Measurements from ENCODE around the gene HIF3A. TPM values are rescaled to one million over a fixed set of nuclear protein-coding genes. Genes with fewer than 3 reads are reported as not detected.

Gene HIF3A
- total RNA-seq, 1 experiment from 2014 or later, result not detected

DNA sequence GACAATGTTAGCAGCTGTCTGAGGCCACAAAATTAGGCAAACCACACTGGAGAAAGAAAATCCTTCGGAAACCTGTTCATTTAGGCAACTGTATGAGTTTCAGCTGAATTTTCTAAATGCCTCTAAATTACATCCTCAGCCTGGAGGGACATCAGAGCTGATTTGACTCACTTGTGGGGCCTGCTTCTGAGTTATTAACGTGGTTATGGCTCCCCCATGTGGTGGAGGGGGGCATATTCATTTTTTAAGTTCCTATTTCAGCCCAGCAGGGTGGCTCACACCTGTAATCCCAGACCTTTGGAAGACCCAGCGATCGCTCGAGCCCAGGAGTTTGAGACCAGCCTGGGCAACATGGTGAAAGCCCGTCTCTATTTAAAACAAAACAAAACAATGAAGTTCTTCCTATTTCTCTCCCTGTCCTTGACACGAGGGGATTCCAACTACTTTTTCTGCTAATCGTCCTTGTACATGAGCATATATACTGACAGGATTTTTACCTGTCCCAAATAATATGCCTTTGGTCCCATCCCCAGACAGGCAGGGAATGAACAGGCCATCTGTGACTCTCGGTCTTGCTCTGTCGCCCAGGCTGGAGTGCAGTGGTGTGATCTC is 31.5 kb upstream of the HIF3A start:
- H3K9me2 ChIP-seq (ENCODE audit: insufficient read depth), result no peaks in the 10 kb centered on the region
- no peaks in the 10 kb centered on the region for H3K9me3 ChIP-seq (ENCODE audit: insufficient read depth, low read depth)
- POLR2A ChIA-PET (ENCODE audit: unreplicated experiment), result interaction anchor here (0.5 kb wide), 1 partner anchor 102 kb away, joined by 3 read pairs; no protein-coding TSS in a partner anchor
- H3K36me3 ChIP-seq (ENCODE audit: low read depth), result no peaks in the 10 kb centered on the region
- no peaks in the 10 kb centered on the region for H3K79me2 ChIP-seq (ENCODE audit: low read depth)
- H3K27ac ChIP-seq, result no peak overlapping the region
- H3K4me1 ChIP-seq (replicated peaks; ENCODE audit: insufficient read depth), result peaks cover 40% of the 10 kb centered on the region
- CTCF ChIA-PET, result interaction anchor here (0.6 to 3.9 kb wide), 11 partner anchors 16 to 448 kb away, joined by 3 to 28 read pairs (median 4); partner anchors contain the start of gene IGFL1
- H3K4me3 ChIP-seq, result no peak overlapping the region
- H3K4me2 ChIP-seq, result peak overlapping the region; percentile 37
- no peaks in the 10 kb centered on the region for H3K27me3 ChIP-seq (ENCODE audit: insufficient read depth, low read depth)
- H4K20me1 ChIP-seq (ENCODE audit: insufficient read depth), result no peaks in the 10 kb centered on the region
- TF ChIP-seq EZH2 (IDR thresholded peaks at IDR 0.05; ENCODE audit: low read depth), result no peak
- TF ChIP-seq, protein P1, sequence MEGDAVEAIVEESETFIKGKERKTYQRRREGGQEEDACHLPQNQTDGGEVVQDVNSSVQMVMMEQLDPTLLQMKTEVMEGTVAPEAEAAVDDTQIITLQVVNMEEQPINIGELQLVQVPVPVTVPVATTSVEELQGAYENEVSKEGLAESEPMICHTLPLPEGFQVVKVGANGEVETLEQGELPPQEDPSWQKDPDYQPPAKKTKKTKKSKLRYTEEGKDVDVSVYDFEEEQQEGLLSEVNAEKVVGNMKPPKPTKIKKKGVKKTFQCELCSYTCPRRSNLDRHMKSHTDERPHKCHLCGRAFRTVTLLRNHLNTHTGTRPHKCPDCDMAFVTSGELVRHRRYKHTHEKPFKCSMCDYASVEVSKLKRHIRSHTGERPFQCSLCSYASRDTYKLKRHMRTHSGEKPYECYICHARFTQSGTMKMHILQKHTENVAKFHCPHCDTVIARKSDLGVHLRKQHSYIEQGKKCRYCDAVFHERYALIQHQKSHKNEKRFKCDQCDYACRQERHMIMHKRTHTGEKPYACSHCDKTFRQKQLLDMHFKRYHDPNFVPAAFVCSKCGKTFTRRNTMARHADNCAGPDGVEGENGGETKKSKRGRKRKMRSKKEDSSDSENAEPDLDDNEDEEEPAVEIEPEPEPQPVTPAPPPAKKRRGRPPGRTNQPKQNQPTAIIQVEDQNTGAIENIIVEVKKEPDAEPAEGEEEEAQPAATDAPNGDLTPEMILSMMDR (conservative IDR thresholded peaks at IDR 0.05), result peak; percentile 96
- peak; percentile 77 to 82 for DNase-seq
- intact Hi-C loops (cut with micrococcal nuclease; ENCODE audit: unreplicated experiment), result loop anchor here (1.0 to 10.0 kb wide), 5 partner anchors 72 to 401 kb away; partner anchors contain the start of genes FOXA3 and SYMPK
- H3F3A ChIP-seq (ENCODE audit: insufficient read depth, low read depth), result peaks cover 22% of the 10 kb centered on the region
- BruUV-seq (replicated peaks), result no TSS peak
- H2AFZ ChIP-seq, result no peak overlapping the region

DNA sequence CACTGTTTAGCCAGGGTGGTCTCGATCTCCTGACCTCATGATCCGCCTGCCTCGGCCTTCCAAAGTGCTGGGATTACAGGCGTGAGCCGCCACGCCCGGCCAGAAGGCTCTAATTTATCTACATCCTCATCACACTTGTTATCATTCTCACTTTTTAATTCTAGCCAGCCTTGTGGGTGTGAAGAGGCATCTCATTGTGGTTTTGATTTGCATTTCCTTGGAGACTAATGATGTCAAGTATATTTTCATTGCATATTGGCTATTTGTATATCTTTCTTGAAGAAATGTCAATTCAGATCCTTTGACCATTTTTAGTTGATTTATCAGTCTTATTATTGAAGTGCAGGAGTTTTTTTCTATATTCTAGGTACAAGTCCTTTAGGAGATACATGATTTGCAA is 27.7 kb upstream of the HIF3A start:
- Histone ChIP-seq H3K9me2 (ENCODE audit: insufficient read depth) (no peaks in the 10 kb centered on the region), H3K27ac (no peak overlapping the region), H3K4me2 (no peak overlapping the region), H3K27me3 (ENCODE audit: insufficient read depth, low read depth) (no peaks in the 10 kb centered on the region), H3K4me3 (no peak overlapping the region), H4K20me1 (ENCODE audit: insufficient read depth) (no peaks in the 10 kb centered on the region), H3K4me1 (replicated peaks; ENCODE audit: insufficient read depth) (peaks cover 39% of the 10 kb centered on the region), H3K9me3 (ENCODE audit: insufficient read depth, low read depth) (no peaks in the 10 kb centered on the region), H3F3A (ENCODE audit: insufficient read depth, low read depth) (peaks cover 29% of the 10 kb centered on the region), H2AFZ (no peak overlapping the region), H3K36me3 (ENCODE audit: low read depth) (no peaks in the 10 kb centered on the region), H3K79me2 (ENCODE audit: low read depth) (no peaks in the 10 kb centered on the region)
- no peak for DNase-seq
- ChIA-PET CTCF (no interaction called here), POLR2A (ENCODE audit: unreplicated experiment) (interaction anchor here (0.7 kb wide), 3 partner anchors 47 to 240 kb away, joined by 4 to 10 read pairs (median 5); no protein-coding TSS in a partner anchor)
- TF ChIP-seq, protein P1 (conservative IDR thresholded peaks at IDR 0.05), result no peak
- no peak for TF ChIP-seq EZH2 (IDR thresholded peaks at IDR 0.05; ENCODE audit: low read depth)
- intact Hi-C loops (cut with micrococcal nuclease; ENCODE audit: unreplicated experiment), result loop anchor here (10.0 kb wide), 1 partner anchor 404 kb away; the partner anchor contains the start of genes FOXA3 and SYMPK
- no TSS peak for BruUV-seq (replicated peaks)

DNA sequence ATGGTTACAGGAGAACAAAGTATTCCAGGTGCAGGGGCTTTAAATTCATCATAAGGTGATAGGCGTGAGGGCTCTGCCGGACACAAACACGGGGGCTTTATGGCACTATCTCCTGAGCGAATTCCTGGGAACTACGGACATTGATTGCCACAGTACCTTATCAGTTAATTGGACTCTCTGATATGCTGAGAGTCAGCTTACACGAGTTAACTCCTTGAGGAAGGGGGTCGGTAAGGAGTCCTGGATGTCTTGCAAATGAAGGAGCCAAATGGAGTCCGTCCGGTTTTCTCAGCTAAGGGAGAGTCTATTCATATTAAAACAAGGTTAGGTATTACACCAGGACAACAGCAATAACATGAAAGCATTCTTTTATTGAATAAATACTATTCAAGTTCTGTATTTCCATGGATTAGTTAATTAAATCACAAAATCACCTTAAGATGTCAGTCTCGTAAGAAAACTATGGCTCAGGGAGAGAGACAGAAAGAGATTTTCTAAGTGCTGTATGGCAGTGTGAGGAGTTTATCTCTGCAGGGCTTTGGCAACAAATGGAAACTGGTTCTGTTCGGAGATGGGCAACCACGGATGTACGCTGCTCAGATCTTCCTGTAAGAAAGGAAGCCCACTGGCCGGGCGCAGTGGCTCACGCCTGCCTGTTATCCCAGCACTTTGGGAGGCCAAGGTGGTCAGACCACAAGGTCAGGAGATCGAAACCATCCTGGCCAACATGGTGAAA is 26.2 kb upstream of the HIF3A start:
- Histone ChIP-seq H3K27me3 (ENCODE audit: insufficient read depth, low read depth) (no peaks in the 10 kb centered on the region), H3K4me3 (peak overlapping the region; percentile 14; the same call in 1 of the 2 replicates), H3K79me2 (ENCODE audit: low read depth) (no peaks in the 10 kb centered on the region), H2AFZ (no peak overlapping the region), H3K36me3 (ENCODE audit: low read depth) (no peaks in the 10 kb centered on the region), H3K4me1 (replicated peaks; ENCODE audit: insufficient read depth) (peaks cover 29% of the 10 kb centered on the region), H3K27ac (peak overlapping the region; percentile 87), H3K9me2 (ENCODE audit: insufficient read depth) (no peaks in the 10 kb centered on the region), H4K20me1 (ENCODE audit: insufficient read depth) (no peaks in the 10 kb centered on the region), H3K4me2 (peak overlapping the region; percentile 66), H3F3A (ENCODE audit: insufficient read depth, low read depth) (peaks cover 29% of the 10 kb centered on the region), H3K9me3 (ENCODE audit: insufficient read depth, low read depth) (no peaks in the 10 kb centered on the region)
- POLR2A ChIA-PET (ENCODE audit: unreplicated experiment), result no interaction called here
- no peak for DNase-seq
- no TSS peak for BruUV-seq (replicated peaks)
- intact Hi-C loops (cut with micrococcal nuclease; ENCODE audit: unreplicated experiment), result no loop called here
- TF ChIP-seq, protein P1 (conservative IDR thresholded peaks at IDR 0.05), result no peak
- TF ChIP-seq EZH2 (IDR thresholded peaks at IDR 0.05; ENCODE audit: low read depth), result no peak
- CTCF ChIA-PET, result interaction anchor here (1.0 kb wide), 1 partner anchor 9 kb away, joined by 5 read pairs; no protein-coding TSS in a partner anchor

All from PC-9 (cell line).